ENCODE measurements around the gene CHI3L2. TPM values are rescaled to one million over a fixed set of nuclear protein-coding genes. Genes with fewer than 3 reads are reported as not detected.

The CHI3L2 gene
- total and polyA plus RNA-seq, 2 of the 13 experiments (the other 11 are each of a cell fraction or from before 2014, with no cell fraction given): 0.46 to 1.7 TPM

DNA sequence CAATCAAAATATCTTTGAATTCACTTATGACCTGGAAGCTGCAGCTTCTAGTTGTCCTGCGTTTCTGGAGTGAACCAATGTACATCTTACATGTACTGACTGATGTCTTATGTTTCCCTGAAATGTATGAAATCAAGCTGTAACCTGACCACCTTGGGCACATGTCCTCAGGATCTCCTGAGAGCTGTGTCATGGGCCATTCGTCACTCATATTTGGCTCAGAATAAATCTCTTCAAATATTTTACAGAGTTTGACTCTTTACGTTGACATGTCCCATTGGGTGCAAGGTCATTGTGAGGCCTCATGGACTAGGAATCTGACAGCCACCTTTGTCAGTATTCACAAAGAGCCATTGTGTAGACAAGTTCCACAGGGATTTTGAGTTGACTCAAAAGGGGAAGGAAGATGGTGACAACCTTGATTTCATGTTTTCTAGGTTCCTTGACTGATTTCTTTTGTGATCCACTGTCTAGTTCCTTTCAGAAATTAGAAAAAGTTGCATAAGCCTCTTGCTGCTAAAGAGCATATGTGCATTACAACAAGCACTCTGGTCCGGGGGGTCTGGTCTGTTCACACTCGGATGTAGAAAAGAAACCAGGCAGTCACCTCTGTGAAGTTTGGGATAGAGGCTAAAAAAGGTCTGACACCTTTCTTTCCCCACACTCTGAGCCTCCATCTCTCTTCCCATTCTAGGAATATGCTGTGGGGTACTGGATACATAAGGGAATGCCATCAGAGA lies 10.7 kb downstream of the CHI3L2 start (continued):
- TF ChIP-seq, protein P1, sequence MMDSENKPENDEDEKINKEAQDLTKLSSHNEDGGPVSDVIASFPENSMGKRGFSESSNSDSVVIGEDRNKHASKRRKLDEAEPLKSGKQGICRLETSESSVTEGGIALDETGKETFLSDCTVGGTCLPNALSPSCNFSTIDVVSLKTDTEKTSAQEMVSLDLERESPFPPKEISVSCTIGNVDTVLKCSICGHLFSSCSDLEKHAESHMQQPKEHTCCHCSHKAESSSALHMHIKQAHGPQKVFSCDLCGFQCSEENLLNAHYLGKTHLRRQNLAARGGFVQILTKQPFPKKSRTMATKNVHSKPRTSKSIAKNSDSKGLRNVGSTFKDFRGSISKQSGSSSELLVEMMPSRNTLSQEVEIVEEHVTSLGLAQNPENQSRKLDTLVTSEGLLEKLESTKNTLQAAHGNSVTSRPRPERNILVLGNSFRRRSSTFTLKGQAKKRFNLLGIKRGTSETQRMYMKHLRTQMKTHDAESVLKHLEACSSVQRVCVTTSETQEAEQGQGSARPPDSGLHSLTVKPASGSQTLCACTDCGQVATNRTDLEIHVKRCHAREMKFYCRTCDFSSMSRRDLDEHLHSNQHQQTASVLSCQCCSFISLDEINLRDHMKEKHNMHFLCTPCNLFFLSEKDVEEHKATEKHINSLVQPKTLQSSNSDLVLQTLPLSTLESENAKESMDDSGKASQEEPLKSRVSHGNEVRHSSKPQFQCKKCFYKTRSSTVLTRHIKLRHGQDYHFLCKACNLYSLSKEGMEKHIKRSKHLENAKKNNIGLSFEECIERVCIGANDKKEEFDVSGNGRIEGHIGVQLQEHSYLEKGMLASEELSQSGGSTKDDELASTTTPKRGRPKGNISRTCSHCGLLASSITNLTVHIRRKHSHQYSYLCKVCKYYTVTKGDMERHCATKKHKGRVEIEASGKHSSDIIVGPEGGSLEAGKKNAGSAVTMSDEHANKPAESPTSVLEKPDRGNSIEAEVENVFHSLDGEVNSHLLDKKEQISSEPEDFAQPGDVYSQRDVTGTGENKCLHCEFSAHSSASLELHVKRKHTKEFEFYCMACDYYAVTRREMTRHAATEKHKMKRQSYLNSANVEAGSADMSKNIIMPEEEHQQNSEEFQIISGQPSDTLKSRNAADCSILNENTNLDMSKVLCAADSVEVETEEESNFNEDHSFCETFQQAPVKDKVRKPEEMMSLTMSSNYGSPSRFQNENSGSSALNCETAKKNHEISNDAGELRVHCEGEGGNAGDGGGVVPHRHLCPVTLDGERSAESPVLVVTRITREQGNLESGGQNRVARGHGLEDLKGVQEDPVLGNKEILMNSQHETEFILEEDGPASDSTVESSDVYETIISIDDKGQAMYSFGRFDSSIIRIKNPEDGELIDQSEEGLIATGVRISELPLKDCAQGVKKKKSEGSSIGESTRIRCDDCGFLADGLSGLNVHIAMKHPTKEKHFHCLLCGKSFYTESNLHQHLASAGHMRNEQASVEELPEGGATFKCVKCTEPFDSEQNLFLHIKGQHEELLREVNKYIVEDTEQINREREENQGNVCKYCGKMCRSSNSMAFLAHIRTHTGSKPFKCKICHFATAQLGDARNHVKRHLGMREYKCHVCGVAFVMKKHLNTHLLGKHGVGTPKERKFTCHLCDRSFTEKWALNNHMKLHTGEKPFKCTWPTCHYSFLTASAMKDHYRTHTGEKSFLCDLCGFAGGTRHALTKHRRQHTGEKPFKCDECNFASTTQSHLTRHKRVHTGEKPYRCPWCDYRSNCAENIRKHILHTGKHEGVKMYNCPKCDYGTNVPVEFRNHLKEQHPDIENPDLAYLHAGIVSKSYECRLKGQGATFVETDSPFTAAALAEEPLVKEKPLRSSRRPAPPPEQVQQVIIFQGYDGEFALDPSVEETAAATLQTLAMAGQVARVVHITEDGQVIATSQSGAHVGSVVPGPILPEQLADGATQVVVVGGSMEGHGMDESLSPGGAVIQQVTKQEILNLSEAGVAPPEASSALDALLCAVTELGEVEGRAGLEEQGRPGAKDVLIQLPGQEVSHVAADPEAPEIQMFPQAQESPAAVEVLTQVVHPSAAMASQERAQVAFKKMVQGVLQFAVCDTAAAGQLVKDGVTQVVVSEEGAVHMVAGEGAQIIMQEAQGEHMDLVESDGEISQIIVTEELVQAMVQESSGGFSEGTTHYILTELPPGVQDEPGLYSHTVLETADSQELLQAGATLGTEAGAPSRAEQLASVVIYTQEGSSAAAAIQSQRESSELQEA (CRISPR knock-in tag; IDR thresholded peaks at IDR 0.05; ENCODE audit: not compliant biosample characterization): no peak
- no peak for TF ChIP-seq NFKBIZ (CRISPR knock-in tag; IDR thresholded peaks at IDR 0.05)
- TF ChIP-seq, protein P2, sequence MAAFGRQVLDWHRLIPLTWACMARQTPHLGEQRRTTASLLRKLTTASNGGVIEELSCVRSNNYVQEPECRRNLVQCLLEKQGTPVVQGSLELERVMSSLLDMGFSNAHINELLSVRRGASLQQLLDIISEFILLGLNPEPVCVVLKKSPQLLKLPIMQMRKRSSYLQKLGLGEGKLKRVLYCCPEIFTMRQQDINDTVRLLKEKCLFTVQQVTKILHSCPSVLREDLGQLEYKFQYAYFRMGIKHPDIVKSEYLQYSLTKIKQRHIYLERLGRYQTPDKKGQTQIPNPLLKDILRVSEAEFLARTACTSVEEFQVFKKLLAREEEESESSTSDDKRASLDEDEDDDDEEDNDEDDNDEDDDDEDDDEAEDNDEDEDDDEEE (CRISPR knock-in tag; IDR thresholded peaks at IDR 0.05): no peak
- TF ChIP-seq, protein P3, sequence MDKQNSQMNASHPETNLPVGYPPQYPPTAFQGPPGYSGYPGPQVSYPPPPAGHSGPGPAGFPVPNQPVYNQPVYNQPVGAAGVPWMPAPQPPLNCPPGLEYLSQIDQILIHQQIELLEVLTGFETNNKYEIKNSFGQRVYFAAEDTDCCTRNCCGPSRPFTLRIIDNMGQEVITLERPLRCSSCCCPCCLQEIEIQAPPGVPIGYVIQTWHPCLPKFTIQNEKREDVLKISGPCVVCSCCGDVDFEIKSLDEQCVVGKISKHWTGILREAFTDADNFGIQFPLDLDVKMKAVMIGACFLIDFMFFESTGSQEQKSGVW (CRISPR knock-in tag; IDR thresholded peaks at IDR 0.05; ENCODE audit: borderline replicate concordance): no peak
- no peak for TF ChIP-seq ZNF780A (CRISPR knock-in tag; IDR thresholded peaks at IDR 0.05)
- TF ChIP-seq, protein P4, sequence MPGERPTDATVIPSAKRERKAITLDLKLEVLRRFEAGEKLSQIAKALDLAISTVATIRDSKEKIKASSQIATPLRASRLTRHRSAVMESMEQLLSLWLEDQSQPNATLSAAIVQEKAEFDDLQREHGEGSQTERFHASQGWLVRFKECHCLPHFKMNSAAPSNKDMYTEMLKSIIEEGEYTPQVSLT (CRISPR knock-in tag; IDR thresholded peaks at IDR 0.05; ENCODE audit: borderline replicate concordance, low read depth): no peak
- no peak for TF ChIP-seq ADNP (CRISPR knock-in tag; IDR thresholded peaks at IDR 0.05)
- TF ChIP-seq RFX1 (IDR thresholded peaks at IDR 0.05): no peak
- no peak for TF ChIP-seq KLF15 (CRISPR knock-in tag; IDR thresholded peaks at IDR 0.05; ENCODE audit: borderline replicate concordance)
- peak; percentile 86 for TF ChIP-seq GATAD2A (CRISPR knock-in tag; IDR thresholded peaks at IDR 0.05)
- TF ChIP-seq ZNF230 (CRISPR knock-in tag; IDR thresholded peaks at IDR 0.05): no peak
- TF ChIP-seq, protein P5, sequence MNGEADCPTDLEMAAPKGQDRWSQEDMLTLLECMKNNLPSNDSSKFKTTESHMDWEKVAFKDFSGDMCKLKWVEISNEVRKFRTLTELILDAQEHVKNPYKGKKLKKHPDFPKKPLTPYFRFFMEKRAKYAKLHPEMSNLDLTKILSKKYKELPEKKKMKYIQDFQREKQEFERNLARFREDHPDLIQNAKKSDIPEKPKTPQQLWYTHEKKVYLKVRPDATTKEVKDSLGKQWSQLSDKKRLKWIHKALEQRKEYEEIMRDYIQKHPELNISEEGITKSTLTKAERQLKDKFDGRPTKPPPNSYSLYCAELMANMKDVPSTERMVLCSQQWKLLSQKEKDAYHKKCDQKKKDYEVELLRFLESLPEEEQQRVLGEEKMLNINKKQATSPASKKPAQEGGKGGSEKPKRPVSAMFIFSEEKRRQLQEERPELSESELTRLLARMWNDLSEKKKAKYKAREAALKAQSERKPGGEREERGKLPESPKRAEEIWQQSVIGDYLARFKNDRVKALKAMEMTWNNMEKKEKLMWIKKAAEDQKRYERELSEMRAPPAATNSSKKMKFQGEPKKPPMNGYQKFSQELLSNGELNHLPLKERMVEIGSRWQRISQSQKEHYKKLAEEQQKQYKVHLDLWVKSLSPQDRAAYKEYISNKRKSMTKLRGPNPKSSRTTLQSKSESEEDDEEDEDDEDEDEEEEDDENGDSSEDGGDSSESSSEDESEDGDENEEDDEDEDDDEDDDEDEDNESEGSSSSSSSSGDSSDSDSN (CRISPR knock-in tag; IDR thresholded peaks at IDR 0.05): no peak
- TF ChIP-seq SOX13 (IDR thresholded peaks at IDR 0.05): peak; percentile 53
- TF ChIP-seq SOX13 (CRISPR knock-in tag; conservative IDR thresholded peaks at IDR 0.05 in 1 of 2, IDR thresholded peaks at IDR 0.05 in 1 of 2): peak in 1 of 2 experiments; percentile 94; a peak in 2 of 4 replicates
- TF ChIP-seq RORA (CRISPR knock-in tag; IDR thresholded peaks at IDR 0.05): no peak

All from HepG2 (cell line).